ENCODE data around the gene ZNF280B. TPM values are rescaled to one million over a fixed set of nuclear protein-coding genes. Genes with fewer than 3 reads are reported as not detected.

Gene ZNF280B, protein sequence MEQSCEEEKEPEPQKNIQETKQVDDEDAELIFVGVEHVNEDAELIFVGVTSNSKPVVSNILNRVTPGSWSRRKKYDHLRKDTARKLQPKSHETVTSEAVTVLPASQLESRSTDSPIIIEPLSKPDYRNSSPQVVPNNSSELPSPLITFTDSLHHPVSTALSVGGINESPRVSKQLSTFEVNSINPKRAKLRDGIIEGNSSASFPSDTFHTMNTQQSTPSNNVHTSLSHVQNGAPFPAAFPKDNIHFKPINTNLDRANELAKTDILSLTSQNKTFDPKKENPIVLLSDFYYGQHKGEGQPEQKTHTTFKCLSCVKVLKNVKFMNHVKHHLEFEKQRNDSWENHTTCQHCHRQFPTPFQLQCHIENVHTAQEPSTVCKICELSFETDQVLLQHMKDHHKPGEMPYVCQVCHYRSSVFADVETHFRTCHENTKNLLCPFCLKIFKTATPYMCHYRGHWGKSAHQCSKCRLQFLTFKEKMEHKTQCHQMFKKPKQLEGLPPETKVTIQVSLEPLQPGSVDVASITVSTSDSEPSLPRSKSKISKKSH
- 1 to 10 TPM; 2.3 to 3.0 TPM for total RNA-seq

DNA sequence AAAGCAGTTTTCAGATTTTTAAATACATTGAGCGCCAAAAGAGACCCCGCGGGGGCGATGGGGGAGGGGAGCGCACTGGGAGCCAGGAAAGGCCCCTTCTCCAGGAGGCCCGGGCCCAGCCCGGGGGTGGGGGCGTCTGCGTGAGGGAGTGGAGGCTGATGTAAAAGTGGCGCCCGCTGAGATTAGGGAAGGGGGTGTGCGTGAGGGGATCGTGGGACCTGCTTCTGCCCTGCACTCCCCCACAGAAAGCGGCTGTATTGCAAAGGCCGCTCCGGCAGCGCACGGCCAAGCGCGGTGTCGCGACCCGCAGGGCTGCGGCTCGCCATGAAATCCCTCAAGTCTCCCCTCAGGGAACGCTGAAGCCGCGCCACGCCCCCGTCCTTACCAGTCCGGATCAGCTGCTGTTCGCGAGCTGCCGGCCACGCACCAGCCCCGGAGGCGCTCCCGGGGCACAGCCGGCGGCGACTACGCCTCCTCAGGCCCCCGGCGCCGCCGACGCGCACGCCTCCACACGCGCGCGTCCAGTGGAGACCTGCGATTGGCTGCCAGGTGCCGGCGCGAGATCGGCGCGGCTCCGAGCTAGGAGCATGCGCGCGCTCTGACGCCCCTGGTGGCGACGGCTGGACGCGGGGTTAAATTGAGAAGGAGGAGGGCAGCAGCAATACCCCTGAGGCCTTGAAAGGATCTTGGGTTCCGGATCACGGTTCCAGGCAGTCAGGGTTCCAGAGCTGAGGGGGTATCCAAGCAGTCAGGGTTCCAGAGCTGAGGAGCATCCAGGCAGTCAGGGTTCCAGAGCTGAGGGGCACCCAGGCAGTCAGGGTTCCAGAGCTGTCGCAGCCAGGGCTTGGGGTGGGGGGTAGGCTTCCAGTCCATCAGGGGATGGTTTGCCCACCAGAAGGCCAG, at the start of gene ZNF280B:
Gene ZNF280B, minus strand, starts transcription at position 469 of the 903 bp plus-strand sequence. CDS start 19,344 bp downstream, outside the sequence.
- peaks cover 13% of the 10 kb centered on the region for H3K4me1 Mint-ChIP-seq (ENCODE audit: low read depth)
- POLR2A ChIA-PET, result interaction anchor here (0.5 to 1.1 kb wide), 3 partner anchors 22 to 677 kb away, joined by 3 read pairs; no protein-coding TSS in a partner anchor
- peak within 1 kb of the TSS; percentile 78 for H3K4me3 Mint-ChIP-seq
- peaks cover 13% of the 10 kb centered on the region for H3K9me3 Mint-ChIP-seq
- intact Hi-C loops (cut with micrococcal nuclease), result no loop called here
- CTCF ChIA-PET, result interaction anchor here (0.8 to 2.4 kb wide), 18 partner anchors 10 to 301 kb away, joined by 3 to 16 read pairs (median 4); partner anchors contain the start of genes PRAME and ZNF280A
- TF ChIP-seq, protein P1, sequence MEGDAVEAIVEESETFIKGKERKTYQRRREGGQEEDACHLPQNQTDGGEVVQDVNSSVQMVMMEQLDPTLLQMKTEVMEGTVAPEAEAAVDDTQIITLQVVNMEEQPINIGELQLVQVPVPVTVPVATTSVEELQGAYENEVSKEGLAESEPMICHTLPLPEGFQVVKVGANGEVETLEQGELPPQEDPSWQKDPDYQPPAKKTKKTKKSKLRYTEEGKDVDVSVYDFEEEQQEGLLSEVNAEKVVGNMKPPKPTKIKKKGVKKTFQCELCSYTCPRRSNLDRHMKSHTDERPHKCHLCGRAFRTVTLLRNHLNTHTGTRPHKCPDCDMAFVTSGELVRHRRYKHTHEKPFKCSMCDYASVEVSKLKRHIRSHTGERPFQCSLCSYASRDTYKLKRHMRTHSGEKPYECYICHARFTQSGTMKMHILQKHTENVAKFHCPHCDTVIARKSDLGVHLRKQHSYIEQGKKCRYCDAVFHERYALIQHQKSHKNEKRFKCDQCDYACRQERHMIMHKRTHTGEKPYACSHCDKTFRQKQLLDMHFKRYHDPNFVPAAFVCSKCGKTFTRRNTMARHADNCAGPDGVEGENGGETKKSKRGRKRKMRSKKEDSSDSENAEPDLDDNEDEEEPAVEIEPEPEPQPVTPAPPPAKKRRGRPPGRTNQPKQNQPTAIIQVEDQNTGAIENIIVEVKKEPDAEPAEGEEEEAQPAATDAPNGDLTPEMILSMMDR (IDR thresholded peaks at IDR 0.05), result peak; percentile 76
- H3K27me3 Mint-ChIP-seq, result peaks cover 2% of the 10 kb centered on the region
- peaks cover 35% of the 10 kb centered on the region for H3K36me3 Mint-ChIP-seq (ENCODE audit: low read depth)
- DNase-seq (peak; percentile 91), ATAC-seq (peak; percentile 99)
- peak within 1 kb of the TSS; percentile 65 for H3K27ac Mint-ChIP-seq

DNA sequence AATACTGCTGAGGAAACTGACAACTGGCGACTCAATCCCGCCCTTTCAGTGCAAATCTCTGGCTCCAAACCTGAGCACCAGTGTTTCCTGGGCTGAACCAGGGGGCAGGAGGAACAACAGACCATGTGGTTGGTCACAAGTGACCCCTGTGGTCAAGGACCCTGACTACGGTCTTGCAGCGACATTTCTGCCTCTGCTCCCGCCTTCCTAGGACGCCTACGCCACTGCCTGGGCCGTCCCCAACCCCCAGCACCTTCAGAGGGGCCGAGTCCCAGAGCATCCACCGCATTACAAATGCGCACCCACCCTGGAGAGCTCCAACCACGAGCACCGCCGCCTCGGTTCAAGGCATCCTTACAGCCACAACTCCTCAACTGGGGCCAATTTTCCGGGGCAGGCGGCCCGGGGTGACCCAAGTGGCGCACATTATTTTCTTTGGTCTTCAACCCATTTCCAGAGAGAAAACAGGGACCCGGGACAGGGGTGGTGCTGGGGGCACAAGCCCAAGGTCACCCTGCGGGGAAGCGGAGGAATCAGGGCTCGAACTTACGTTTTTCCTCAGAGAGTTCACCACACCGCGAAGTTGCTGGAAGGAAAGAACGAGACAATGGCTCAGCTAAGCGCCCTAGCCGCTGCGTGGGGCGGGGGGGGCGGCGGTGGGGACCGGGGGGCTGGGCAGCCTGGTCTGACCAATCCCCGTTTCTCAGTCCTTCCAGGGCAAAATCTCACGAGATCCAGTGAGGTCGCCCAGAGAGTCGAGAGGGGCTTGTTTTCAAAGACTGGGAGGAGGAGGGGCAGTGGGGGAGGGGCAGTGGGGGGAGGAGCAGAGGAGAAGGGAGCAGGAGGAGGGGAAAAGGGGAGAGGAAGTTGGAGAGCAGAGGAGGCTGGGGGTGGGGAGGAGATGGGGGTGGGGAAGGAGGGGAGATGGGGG, 48.7 kb upstream of the ZNF280B start:
- no peak overlapping the region for H3K27ac Mint-ChIP-seq
- intact Hi-C loops (cut with micrococcal nuclease), result no loop called here
- ATAC-seq (no peak), DNase-seq (no peak)
- ChIA-PET CTCF (no interaction called here), POLR2A (no interaction called here)
- no peaks in the 10 kb centered on the region for H3K27me3 Mint-ChIP-seq
- TF ChIP-seq, protein P1 (IDR thresholded peaks at IDR 0.05), result no peak
- no peaks in the 10 kb centered on the region for H3K36me3 Mint-ChIP-seq (ENCODE audit: low read depth)
- H3K9me3 Mint-ChIP-seq, result no peaks in the 10 kb centered on the region
- no peak overlapping the region for H3K4me3 Mint-ChIP-seq
- peaks cover 4% of the 10 kb centered on the region for H3K4me1 Mint-ChIP-seq (ENCODE audit: low read depth)

DNA sequence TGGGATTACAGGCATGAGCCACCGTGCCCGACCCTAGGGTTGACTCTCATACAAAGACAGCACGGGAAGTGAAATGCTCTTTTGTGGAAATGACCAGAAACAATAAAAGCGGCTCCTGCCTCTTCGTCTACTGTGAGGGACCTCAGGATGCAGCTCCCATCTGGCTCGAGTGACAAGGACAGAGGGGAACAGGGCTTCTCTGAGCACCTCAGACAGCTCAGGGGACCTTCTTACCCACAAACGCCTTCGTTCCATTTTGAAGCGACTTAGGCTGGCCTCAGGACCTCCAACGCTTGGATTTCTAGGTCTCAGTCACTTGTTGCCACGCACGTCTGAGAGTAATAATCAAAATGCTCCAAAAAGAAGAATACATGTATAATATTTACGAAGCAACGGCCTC, 48.0 kb upstream of the ZNF280B start:
- POLR2A ChIA-PET, result no interaction called here
- TF ChIP-seq, protein P1 (IDR thresholded peaks at IDR 0.05), result no peak

DNA sequence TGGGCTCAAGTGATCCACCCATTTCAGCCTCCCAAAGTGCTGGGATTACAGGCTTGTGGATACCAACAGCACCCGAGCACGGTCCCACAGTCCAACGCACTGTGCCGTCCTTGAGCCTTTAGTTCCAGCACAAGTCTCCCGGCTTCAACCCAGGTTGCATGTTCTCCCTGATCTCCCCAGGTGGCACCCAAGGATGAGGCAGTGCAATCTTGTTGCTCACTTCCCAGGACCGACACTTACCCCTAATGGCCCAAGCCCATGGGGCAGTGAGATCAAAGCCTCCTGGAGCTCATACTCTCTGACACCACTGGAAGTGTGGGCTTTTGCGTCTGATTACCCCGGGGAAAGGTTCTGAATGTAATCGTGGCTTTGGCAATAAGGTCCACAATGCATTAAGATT, 47.1 kb upstream of the ZNF280B start:
- peaks cover 4% of the 10 kb centered on the region for H3K4me1 Mint-ChIP-seq (ENCODE audit: low read depth)
- TF ChIP-seq, protein P1 (IDR thresholded peaks at IDR 0.05), result no peak
- H3K9me3 Mint-ChIP-seq, result no peaks in the 10 kb centered on the region
- no peak for ATAC-seq
- no peak overlapping the region for H3K4me3 Mint-ChIP-seq
- intact Hi-C loops (cut with micrococcal nuclease), result no loop called here
- POLR2A ChIA-PET, result no interaction called here
- no peaks in the 10 kb centered on the region for H3K27me3 Mint-ChIP-seq
- DNase-seq, result no peak
- CTCF ChIA-PET, result no interaction called here
- H3K27ac Mint-ChIP-seq, result no peak overlapping the region
- H3K36me3 Mint-ChIP-seq (ENCODE audit: low read depth), result no peaks in the 10 kb centered on the region

More for the DNA sequence above, 48.0 kb upstream of the ZNF280B start:
- H3K4me3 Mint-ChIP-seq, result no peak overlapping the region
- ATAC-seq (no peak), DNase-seq (no peak)
- H3K27ac Mint-ChIP-seq, result no peak overlapping the region
- no peaks in the 10 kb centered on the region for H3K36me3 Mint-ChIP-seq (ENCODE audit: low read depth)
- peaks cover 4% of the 10 kb centered on the region for H3K4me1 Mint-ChIP-seq (ENCODE audit: low read depth)
- no peaks in the 10 kb centered on the region for H3K27me3 Mint-ChIP-seq
- no peaks in the 10 kb centered on the region for H3K9me3 Mint-ChIP-seq
- CTCF ChIA-PET, result no interaction called here
- intact Hi-C loops (cut with micrococcal nuclease), result no loop called here

All from activated CD8-positive, alpha-beta T cell treated with anti-CD3 and anti-CD28 coated beads for 36 hours (primary cell).